PC-3 (cell line): ENCODE data around the gene ERFL. TPM values are rescaled to one million over a fixed set of nuclear protein-coding genes. Genes with fewer than 3 reads are reported as not detected.

Experiments
- ATAC-seq: fragments of 200-7000 bp; cut with Tn5 transposase; 2 replicates; pipeline ENCODE4 v1.9.1; 2020; ENCODE audit warnings: mild to moderate bottlenecking, moderate library complexity
- BruUV-seq: library from RNA; stranded (reverse); fragments of 400-500 nt; replicated peaks from 2 replicates; lab custom pipeline; 2021; lab: Mats Ljungman, UMichigan
- CTCF ChIA-PET: fragments of 300-600 bp; sonication (Branson Sonifier 250); formaldehyde crosslinking; loops from one replicate; lab custom pipeline; 2022; ENCODE audit warnings: antibody characterized with exemption; lab: Charles Lee
- POLR2A ChIA-PET: fragments of 300-600 bp; sonication (Branson Sonifier 250); formaldehyde crosslinking; loops from one replicate; lab custom pipeline; 2022; ENCODE audit warnings: antibody characterized with exemption; ENCODE audit not compliant: unreplicated experiment; lab: Charles Lee
- DNase-seq: peaks from one replicate; pipeline ENCODE4 v3.0.0-alpha.2; 2015
- H2AFZ ChIP-seq: fragments of 300-600 bp; sonication (generic); 2 replicates; pipeline ENCODE4 v1.6.0; 2016; ENCODE audit warnings: antibody characterized with exemption, low read length
- H3F3A ChIP-seq: fragments of 300-600 bp; sonication (generic); one replicate; pipeline ENCODE4 v1.6.0; 2017; ENCODE audit warnings: antibody characterized with exemption, low read length, control low read depth, mild to moderate bottlenecking; ENCODE audit not compliant: unreplicated experiment
- H3K27ac ChIP-seq: fragments of 300-600 bp; sonication (generic); 2 replicates; pipeline ENCODE4 v1.5.1; 2016; ENCODE audit warnings: mild to moderate bottlenecking, low read length
- H3K27me3 ChIP-seq: fragments of 300-600 bp; sonication (generic); 2 replicates; pipeline ENCODE4 v1.6.1; 2016; ENCODE audit warnings: low read length, mixed read lengths
- H3K36me3 ChIP-seq: fragments of 300-600 bp; sonication (generic); 2 replicates; pipeline ENCODE4 v1.6.1; 2016; ENCODE audit warnings: low read depth, mixed run types, low read length, mixed read lengths
- H3K4me1 ChIP-seq: fragments of 300-600 bp; sonication (generic); 2 replicates; pipeline ENCODE4 v1.5.1; 2016; ENCODE audit warnings: low read length; ENCODE audit not compliant: insufficient read depth
- H3K4me2 ChIP-seq: fragments of 300-600 bp; sonication (generic); 2 replicates; pipeline ENCODE4 v1.6.0; 2016; ENCODE audit warnings: low read length
- H3K4me3 ChIP-seq: fragments of 300-600 bp; sonication (generic); 2 replicates; pipeline ENCODE4 v1.5.1; 2016; ENCODE audit warnings: mild to moderate bottlenecking, low read length, mixed read lengths
- H3K79me2 ChIP-seq: fragments of 300-600 bp; sonication (generic); 2 replicates; pipeline ENCODE4 v1.6.1; 2017; ENCODE audit warnings: low read length, mixed read lengths
- H3K9ac ChIP-seq: fragments of 300-600 bp; sonication (generic); 2 replicates; pipeline ENCODE4 v1.6.0; 2016; ENCODE audit warnings: mild to moderate bottlenecking, low read length
- H3K9me2 ChIP-seq: fragments of 300-600 bp; sonication (generic); replicated peaks from 2 replicates; pipeline ENCODE4 v1.6.1; 2016; ENCODE audit warnings: mixed run types, low read length, mixed read lengths
- H3K9me3 ChIP-seq: fragments of 300-600 bp; sonication (generic); 2 replicates; pipeline ENCODE4 v1.6.1; 2016; ENCODE audit warnings: low read length, mixed read lengths
- H4K20me1 ChIP-seq: fragments of 300-600 bp; sonication (generic); 2 replicates; pipeline ENCODE4 v1.6.1; 2016; ENCODE audit warnings: low read length, mixed read lengths
- CTCF ChIP-seq: fragments of 300-600 bp; sonication (generic); conservative IDR thresholded peaks from 2 replicates; pipeline ENCODE4 v1.5.1; 2017; ENCODE audit warnings: antibody characterized with exemption, low read depth, mild to moderate bottlenecking, low read length
- EZH2 ChIP-seq: fragments of 300-600 bp; sonication (generic); IDR thresholded peaks from one replicate; pipeline ENCODE4 v1.6.1; 2017; ENCODE audit warnings: antibody characterized with exemption, mild to moderate bottlenecking, low read length; ENCODE audit not compliant: unreplicated experiment
- EZH2phosphoT487 ChIP-seq: fragments of 300-600 bp; sonication (generic); IDR thresholded peaks from 2 replicates; pipeline ENCODE4 v1.6.1; 2018; ENCODE audit warnings: mild to moderate bottlenecking, antibody characterized with exemption, low read length, borderline replicate concordance
- intact Hi-C: fragments of 100-400 bp; cut with micrococcal nuclease; formaldehyde crosslinking; loops from 2 replicates; pipeline ENCODE4 v1.9.0; 2023
- total RNA-seq: library from RNA; depleted of rRNA; stranded (reverse); fragments of >200 nt; gene quantifications from 2 replicates; pipeline ENCODE4 v1.2.3, GENCODE V29; 2014

The ERFL gene
- total RNA-seq, 1 experiment from 2014 or later: 0.11 TPM

- H4K20me1 ChIP-seq: peaks cover 49% of the 10 kb centered on the region
Observed at GRCh38 chr19:41861116-41861768, 67.0 kb downstream of the ERFL start.

GRCh38 chr19:41860419-41861115 lies 67.7 kb downstream of the ERFL start:
- peaks cover 56% of the 10 kb centered on the region for H3K79me2 ChIP-seq
- POLR2A ChIA-PET: interaction anchor here (1.0 kb wide), 1 partner anchor 24 kb away, joined by 4 read pairs; no protein-coding TSS in a partner anchor

More at GRCh38 chr19:41861116-41861768, 67.0 kb downstream of the ERFL start:
- ATAC-seq: no peak
- CTCF ChIA-PET: no interaction called here
- POLR2A ChIA-PET: no interaction called here
- Histone ChIP-seq H3K27me3 (no peaks in the 10 kb centered on the region), H3K9me3 (no peaks in the 10 kb centered on the region), H3K4me2 (peak overlapping the region; percentile 98), H3F3A (no peaks in the 10 kb centered on the region), H3K4me1 (peaks cover 30% of the 10 kb centered on the region), H2AFZ (no peak overlapping the region), H3K27ac (peak overlapping the region; percentile 92; the same call in 1 of the 2 replicates), H3K9me2 (no peaks in the 10 kb centered on the region), H3K4me3 (peak overlapping the region; percentile 99), H3K36me3 (peaks cover 50% of the 10 kb centered on the region), H3K9ac (peak overlapping the region; percentile 100), H3K79me2 (peaks cover 59% of the 10 kb centered on the region)
- DNase-seq: no peak
- intact Hi-C loops: no loop called here
- TF ChIP-seq EZH2phosphoT487: no peak
- TF ChIP-seq EZH2: no peak
- no peak for TF ChIP-seq CTCF
- BruUV-seq: TSS peak; percentile 45

More at GRCh38 chr19:41860419-41861115, 67.7 kb downstream of the ERFL start:
- Histone ChIP-seq H3K4me2 (peak overlapping the region; percentile 98), H3K9me2 (no peaks in the 10 kb centered on the region), H3K9me3 (no peaks in the 10 kb centered on the region), H3K27me3 (no peaks in the 10 kb centered on the region), H3K36me3 (peaks cover 48% of the 10 kb centered on the region), H4K20me1 (peaks cover 46% of the 10 kb centered on the region), H3F3A (no peaks in the 10 kb centered on the region), H2AFZ (no peak overlapping the region), H3K4me3 (peak overlapping the region; percentile 99), H3K4me1 (peaks cover 30% of the 10 kb centered on the region), H3K27ac (peak overlapping the region; percentile 92), H3K9ac (peak overlapping the region; percentile 100)
- TF ChIP-seq CTCF (no peak), EZH2 (no peak), EZH2phosphoT487 (no peak)
- BruUV-seq: no TSS peak
- CTCF ChIA-PET: no interaction called here
- no peak for DNase-seq
- no peak for ATAC-seq
- intact Hi-C loops: no loop called here
